ENCODE data around the gene TWF2.

DNA sequence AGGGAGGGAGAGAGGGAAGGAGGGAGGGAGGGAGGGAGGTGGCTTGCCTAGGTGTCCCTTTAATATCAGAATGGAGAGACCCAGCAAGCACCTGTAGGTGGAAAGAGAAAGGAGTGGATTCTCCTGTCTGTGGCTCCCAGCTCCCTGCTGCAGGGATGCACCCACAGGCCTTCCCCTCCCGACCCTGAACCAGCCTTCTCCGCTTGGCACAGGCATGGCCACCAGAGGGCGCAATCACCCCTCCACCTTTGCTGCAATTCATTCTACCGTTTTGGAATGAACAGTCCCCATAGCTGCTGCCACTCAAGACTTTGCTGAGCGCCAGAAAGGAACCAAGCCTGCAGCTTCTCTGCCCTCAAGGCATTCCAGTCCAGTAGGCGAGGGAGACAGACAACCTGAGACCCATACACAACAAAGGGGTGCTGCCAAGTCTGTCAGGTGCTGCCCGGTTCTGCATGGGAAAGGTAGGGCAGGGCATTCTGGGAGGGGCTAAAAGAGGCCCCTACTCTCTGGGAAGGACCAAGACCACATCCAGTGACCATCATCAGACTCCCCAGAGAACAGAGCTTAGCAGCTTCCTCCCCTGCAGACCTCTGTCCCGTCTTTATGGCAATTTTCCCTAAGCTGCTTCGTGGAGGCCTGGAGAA lies 18.5 kb downstream of the TWF2 start:
- TF ChIP-seq, protein P1, sequence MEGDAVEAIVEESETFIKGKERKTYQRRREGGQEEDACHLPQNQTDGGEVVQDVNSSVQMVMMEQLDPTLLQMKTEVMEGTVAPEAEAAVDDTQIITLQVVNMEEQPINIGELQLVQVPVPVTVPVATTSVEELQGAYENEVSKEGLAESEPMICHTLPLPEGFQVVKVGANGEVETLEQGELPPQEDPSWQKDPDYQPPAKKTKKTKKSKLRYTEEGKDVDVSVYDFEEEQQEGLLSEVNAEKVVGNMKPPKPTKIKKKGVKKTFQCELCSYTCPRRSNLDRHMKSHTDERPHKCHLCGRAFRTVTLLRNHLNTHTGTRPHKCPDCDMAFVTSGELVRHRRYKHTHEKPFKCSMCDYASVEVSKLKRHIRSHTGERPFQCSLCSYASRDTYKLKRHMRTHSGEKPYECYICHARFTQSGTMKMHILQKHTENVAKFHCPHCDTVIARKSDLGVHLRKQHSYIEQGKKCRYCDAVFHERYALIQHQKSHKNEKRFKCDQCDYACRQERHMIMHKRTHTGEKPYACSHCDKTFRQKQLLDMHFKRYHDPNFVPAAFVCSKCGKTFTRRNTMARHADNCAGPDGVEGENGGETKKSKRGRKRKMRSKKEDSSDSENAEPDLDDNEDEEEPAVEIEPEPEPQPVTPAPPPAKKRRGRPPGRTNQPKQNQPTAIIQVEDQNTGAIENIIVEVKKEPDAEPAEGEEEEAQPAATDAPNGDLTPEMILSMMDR (IDR thresholded peaks at IDR 0.05) = peak; percentile 77 to 91 (median 82)
- no peak for TF ChIP-seq POLR2A (IDR thresholded peaks at IDR 0.05)
